HG02588 (cell line): Measurements from ENCODE around the gene MDGA2.
"Not testable (repeated sequence)": the region's sequence is repeated elsewhere in the genome, so short reads cannot be mapped to it uniquely, and the experiment has no call there.

ENCODE experiments used
- ATAC-seq: cut with Tn5 transposase; IDR thresholded peaks from one replicate; pipeline ENCODE4 v1.9.1; 2021; ENCODE audit warnings: mild to moderate bottlenecking, moderate library complexity; ENCODE audit not compliant: unreplicated experiment

The MDGA2 gene

DNA sequence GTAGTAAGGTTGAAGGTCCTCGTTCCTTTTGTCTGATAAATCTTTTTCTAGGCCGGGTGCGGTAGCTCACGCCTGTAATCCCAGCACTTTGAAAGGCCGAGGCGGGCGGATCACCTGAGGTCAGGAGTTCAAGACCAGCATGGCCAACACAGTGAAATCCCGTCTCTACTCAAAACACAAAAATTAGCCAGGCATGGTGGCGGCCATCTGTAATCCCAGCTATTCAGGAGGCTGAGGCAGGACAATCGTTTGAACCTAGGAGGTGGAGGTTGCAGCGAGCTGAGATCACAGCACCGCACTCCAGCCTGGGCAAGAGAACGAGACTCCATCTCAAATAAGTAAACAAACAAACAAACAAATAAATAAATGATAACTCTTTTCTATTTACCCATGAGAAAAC, 51.3 kb downstream of the MDGA2 start:
- not testable (repeated sequence) for ATAC-seq

DNA sequence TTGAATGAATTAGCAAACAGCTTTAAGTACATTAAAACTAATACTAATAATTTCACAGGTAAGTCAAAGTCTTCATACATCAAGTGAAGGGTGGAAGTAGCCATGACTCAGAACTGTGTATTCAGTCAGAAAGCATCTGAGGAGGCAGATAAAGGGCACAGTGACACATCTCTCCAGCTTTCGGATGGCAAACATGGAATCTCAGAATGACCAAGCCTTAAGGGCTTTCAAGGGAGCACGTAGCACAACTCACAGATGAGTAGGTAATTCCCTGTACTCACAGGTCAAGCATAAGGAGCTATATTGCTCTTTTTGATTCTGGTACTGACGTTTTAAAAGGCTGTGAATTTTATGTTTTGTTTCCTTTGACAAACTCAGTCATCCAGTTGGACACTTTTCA, 56.0 kb downstream of the MDGA2 start:
- ATAC-seq = no peak

GRCh38 chr14:47606566-47606965, 68.8 kb downstream of the MDGA2 start:
- no peak for ATAC-seq

GRCh38 chr14:47596860-47597259, 78.5 kb downstream of the MDGA2 start:
- ATAC-seq = no peak

DNA sequence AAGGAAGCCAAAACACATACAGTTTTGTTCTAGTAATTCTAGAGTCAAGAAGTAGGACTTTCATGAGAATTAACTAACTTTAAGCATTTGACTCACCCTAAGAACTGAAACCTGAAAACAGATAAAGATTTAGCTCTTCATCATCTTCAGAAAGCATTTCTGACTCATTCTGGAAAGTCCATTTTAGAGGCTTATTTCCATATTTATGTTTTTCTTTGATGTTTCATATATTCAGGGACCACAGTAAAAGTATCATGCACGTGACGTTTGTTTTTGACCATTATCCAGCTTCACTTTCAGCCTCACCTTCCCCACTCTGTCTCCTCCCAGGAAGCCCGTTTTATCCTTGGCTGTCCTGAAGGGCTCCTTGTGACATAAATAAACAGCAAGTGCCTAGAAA, 79.2 kb downstream of the MDGA2 start:
- peak; percentile 89 for ATAC-seq

GRCh38 chr14:47595552-47595951, 79.9 kb downstream of the MDGA2 start:
- no peak for ATAC-seq

DNA sequence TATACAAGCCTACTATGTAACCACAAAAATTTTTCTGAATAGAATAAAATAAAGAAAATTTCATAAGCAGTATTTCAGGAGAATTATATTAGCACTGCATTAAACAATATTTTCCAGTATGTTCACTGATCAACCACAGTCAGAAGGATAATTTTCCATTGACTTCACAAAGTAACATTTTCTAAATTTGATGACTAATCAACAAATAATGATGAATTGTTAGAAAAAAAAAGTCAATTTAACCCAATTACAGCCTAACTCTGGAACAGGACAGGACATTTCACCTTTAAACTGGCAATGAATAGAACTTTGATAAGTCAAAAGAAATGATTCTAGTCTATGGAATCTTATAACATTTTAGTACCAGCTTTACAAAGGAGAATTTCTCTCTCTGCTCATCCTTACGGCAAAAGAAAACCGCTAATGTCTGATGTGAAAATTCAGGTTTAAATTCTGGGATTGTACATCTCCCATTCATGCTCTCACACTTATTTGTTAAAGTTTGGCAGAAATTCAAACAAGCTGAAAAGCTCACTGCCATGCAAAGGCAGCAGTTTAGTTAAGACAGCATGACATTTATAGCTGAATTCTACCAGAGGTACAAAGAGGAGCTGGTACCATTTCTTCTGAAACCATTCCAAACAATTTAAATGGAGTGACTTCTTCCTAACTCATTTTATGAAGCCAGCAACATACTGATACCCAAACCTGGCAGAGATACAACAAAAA, 84.5 kb downstream of the MDGA2 start:
- no peak for ATAC-seq

- ATAC-seq = no peak
Observed at GRCh38 chr14:47585447-47585846, 90.0 kb downstream of the MDGA2 start.

- ATAC-seq = no peak
Observed at GRCh38 chr14:47567273-47567672, 108.1 kb downstream of the MDGA2 start.

DNA sequence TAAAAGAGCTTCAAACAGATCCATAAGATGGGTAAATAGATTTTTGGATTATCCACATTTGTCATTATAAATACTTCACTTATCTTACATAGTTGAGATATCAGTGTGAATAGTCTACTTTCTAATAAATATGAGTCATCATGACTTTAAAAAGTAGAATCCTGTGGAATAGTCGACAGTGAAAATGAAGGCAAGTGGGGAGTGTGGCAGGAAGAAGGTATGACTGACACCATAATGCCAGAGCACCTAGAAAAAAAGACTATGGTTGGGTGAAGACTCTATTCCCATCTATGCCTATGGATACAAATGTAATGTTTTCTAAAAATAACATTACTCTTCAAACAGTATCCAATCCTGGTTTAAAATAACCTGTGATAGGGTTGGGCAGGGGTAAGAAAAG, 117.5 kb downstream of the MDGA2 start:
- ATAC-seq = no peak

DNA sequence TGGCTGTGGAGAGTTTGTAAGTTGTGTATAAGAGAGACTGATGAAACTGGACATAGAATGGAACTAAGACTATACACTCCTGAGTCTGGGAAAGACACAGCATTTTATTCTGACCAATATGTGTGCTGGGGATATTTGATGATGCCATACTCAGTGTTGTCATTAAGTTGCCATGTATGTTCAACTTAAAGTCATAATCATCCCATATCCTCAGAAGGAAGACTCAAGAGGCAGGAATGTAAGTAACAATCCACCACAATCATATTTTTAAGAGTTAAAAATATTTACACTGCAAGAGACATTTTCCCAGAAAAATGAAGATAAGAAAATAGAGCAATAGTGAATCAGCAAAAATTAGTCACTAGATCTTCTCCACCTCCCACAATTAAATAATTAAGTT, 120.1 kb downstream of the MDGA2 start:
- no peak for ATAC-seq

DNA sequence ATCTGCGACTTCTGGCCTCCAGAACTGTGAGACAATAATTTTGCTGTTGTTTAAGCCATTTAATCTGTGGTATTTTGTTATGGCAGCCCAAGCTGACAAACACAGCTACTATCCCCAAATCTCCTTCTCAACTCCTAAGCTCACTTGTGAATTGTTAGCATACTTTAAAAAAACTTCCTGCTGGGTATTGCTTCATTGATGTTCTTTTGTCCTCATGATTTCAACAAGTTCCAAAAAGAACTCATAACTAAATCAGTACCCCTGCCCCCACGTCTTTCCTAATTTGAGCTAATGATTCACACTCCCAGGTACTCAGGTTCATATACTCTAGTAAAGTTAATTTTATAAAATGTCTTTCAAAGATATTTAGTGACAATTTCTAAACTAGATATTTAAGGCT, 125.5 kb downstream of the MDGA2 start:
- no peak for ATAC-seq

DNA sequence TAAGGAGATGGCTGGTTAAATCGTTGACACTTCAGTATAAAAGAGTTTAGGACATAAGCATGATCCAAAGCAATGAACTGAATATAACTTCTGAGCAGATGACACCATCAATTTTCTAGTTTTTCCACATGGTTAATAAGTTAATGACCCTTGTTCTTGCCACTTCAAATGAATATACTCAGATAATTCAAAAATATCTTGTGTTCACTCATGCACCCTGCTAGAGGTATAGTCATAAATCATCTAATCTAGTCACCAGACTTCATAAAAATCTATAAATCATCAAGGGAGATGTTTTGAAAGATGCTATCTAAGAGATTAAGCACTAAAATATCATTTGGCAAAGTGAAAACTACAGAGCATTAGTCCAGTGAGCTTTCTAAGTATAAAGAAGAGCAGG, 131.9 kb downstream of the MDGA2 start:
- no peak for ATAC-seq

GRCh38 chr14:47541662-47542061, 133.7 kb downstream of the MDGA2 start:
- ATAC-seq = no peak

DNA sequence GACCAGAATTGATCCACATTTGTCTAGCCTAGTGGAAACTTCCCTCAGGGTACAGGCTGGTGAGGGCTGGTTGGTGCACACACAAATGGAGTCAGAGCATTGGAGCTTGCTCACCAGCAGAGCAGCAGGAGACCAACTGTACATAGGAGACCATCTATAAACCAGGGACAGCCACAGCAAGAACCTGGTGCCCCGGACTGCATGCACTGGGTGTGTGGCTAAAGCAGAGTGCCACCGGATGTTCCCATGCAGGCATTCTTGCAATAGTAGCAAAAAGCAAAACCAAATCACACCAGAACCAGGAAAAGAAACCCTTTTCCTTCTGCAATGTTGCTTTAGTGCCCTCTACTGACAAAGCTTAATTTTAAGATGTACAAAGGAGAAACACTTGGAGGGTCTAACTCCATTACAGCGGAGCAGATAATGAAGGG, 136.4 kb downstream of the MDGA2 start:
- no peak for ATAC-seq

- no peak for ATAC-seq
Observed at GRCh38 chr14:47536341-47536740, 139.1 kb downstream of the MDGA2 start.

DNA sequence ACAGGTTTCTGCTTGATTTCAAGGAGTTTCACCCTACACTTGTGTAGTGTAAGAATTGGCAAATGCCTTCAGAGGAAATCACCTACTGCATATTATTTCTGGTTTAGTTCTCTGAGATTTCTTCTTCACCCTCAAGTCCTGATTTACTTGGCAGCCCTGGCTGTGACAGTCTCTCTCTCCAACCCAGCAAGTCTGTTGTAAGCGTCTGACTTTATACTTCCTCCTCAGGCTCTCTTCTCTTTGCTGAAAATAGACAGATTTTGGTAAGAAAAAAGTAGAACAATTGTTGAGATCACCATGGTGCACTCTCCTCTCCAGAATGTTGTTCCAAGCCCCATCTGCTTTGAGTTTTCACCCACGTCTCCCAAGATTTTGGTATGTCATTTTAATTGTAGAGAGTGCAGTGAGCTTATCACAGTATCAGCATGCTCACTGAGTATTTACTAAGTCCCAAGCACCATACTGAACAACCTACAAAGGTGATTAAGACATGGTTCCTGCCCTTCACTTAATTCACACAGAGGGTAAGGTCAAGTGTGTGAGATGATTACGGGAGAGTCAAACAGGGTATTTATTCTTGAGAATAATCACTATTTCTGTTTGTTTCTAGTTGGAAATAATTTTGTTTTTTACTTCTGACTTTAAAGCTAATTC, 148.7 kb downstream of the MDGA2 start:
- no peak for ATAC-seq

DNA sequence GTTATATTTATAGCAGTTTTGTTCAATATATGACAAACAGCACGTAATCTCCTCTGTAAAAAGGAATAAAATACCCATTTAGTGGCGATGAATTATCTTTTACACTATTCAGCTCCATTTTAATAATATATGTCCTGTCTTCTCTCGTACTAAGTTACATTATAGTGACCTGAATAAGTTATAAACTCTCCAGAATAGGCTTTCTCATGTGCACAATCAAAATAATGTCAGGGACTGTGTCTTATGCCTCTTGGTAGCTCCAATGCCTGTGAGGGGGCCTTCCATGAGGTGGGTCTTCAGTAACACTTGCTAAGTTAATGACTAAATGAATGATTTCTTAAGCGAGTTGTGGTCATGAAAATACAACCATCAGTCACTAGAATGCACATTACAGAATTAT, 150.9 kb downstream of the MDGA2 start:
- no peak for ATAC-seq

- ATAC-seq = no peak
Observed at GRCh38 chr14:47520382-47520781, 155.0 kb downstream of the MDGA2 start.

DNA sequence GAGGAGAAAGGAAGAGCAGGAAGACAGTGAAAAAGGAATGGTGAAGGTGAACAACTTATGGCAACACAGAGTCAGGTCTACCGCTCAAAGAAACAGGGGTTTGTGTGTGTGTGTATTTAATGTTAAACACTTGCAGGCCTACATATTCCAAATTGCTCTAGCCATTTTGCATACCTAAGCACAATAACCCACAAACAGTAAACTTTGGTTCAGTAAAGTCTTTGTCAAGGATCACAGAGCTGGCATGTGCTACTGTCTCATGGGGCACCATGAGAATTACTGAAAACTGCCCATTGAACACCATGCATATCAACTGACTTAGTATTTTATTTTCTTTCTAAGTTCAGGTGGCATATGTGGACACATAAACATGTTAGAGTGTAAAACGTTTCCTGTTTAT, 163.6 kb downstream of the MDGA2 start:
- ATAC-seq = no peak

DNA sequence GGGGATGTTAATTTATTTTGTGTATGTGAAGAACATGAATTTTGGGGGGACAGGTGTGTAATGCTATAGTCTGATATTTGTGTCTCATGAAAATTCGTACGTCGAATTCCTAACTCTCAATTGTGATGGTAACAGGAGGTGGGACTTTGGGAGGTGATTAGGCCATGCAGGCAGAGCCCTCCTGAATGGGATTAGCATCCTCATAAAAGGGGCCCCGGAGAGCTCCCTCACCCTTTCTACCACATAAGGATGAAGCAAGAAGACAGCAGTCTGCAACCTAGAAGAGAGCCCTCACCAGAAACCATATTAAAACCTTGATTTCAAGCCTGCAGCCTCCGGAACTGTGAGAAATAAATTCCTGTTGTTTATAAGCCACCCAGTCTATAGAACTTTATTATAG, 165.4 kb downstream of the MDGA2 start:
- no peak for ATAC-seq

GRCh38 chr14:47507861-47508260, 167.5 kb downstream of the MDGA2 start:
- no peak for ATAC-seq

DNA sequence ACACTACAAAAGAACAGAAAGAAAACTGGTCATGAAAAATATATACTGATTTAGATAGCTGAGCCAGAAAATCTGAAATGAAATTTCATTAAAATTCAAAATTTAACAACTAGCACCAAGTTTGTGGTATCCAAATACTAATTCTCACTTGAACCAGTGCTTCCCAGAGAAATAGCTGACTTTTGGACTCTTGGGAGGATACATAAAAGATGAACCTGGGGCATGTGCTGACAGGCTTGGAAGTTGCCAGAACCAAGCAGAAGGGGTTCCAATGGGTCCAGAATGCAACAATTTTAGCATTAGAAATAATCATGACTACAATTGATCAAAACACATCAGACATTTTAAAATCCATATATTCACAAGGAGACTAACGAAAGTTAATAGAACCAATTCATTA, 175.0 kb downstream of the MDGA2 start:
- no peak for ATAC-seq
